Fibroblast of skin of back (primary cell): ENCODE results near the gene KPNA6.

Source experiments
- DNase-seq: peaks from one replicate; pipeline ENCODE4 v3.0.0-alpha.2; 2013

KPNA6 gene

GRCh38 chr1:32221581-32221979 lies 113.7 kb downstream of the KPNA6 start:
- DNase-seq = no peak

DNA sequence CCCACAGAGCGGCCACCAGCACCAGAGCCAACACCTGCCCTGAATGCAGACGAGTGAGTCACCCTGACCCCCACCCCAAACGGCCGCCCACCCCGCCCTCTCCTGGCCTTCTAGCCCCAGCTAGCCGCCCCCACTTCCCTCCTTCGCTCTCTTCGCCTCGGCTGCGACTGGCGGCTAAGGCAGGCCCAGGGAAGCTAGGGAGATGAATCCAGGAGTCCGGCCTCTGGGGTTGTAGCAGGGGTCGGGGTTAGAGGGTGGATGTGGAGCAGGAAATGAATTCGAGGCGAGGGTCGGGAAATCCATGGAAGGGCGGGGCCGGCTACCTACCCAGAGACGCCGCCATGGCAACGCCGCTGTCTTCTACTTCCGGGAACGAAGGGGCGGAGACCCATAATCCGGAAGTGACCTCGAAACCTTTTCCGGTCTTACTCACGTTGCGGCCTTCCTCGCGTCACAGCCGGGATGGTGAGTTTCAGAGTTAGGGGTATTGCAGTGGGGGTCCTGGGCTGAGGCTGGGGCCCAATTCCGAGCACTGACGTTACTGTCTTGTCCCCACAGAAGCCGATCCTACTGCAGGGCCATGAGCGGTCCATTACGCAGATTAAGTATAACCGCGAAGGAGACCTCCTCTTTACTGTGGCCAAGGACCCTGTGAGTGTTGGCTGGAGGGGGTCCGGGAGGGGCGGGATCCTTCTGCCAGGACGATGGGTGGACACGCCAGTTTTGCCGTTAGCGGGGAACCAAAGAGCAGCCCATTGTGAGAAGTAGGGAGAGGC lies 114.3 kb downstream of the KPNA6 start, which contains the start of the genes EIF3I and TMEM234:
Gene EIF3I, plus strand, starts transcription at position 428 of the 776 bp plus-strand sequence. Its CDS starts 35 bp downstream, at position 463.
Gene TMEM234, minus strand, starts transcription at position 374 of the 776 bp plus-strand sequence. Its CDS starts 31 bp downstream, at position 343.
- peak; percentile 93 for DNase-seq

DNA sequence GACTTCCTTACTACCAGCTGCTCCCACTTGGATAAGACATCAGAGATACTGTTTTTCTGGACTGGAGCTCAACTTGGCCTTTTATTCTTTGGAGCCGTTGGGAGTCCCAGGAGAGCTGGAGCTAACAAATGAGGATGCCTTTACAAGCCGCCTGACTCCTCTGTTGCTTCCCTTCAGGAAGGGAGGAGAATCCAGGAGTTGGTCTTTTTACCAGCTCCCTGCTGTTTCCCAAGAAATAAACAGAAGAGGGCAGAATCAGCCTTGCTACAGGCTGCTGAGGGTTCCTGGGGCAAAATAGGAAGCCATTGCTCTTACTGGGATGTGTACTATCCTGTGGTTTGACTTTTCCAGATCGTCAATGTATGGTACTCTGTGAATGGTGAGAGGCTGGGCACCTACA lies 115.8 kb downstream of the KPNA6 start:
- DNase-seq = no peak

DNA sequence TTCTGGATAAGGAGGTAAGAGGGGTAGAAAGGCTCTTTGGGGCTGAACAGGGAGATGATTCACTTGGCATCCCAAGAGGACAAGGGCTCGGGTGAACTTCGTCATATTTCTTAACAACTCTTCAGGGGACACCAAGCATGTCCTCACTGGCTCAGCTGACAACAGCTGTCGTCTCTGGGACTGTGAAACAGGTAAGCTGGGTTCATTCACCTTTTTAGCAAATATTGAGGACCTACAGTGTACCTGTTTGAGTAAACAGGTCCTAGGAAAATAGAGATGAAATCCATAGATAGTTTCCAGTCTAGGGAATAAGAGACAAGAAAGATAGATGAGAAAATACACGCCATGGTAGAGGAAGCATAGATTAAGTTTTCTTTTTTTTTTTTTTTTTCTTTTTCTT lies 116.4 kb downstream of the KPNA6 start:
- DNase-seq = no peak
